PC-9 (cell line): ENCODE results near the gene ARRB1.

Source experiments
- CTCF ChIP-seq: fragments of 200-600 bp; sonication (generic); conservative IDR thresholded peaks from 2 replicates; pipeline ENCODE4 v1.6.1; 2017; ENCODE audit warnings: mixed run types, antibody characterized with exemption, mild to moderate bottlenecking, moderate library complexity
- EZH2 ChIP-seq: fragments of 200-600 bp; sonication (generic); IDR thresholded peaks from 2 replicates; pipeline ENCODE4 v1.8.0; 2017; ENCODE audit warnings: antibody characterized with exemption, low read depth

DNA sequence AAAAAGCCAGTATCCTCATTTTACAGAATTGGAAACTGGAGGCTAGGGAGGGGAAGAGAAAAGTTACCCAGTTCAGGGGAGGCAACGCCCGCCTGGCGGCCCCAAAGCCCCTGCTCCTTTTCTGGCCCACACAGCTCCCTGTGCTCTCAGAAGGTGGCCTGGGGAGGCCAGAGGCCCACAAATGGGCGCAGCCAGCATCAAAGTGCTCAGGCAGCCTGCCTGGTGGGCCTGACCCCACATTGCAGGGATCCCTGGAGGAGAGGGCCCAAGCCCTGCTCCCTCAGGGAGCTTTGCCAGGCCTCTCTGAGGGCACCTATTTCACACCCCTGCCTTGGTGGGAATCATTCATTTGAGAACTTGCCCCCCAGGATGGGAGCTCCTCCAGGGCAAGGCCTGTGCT lies 42.5 kb downstream of the ARRB1 start:
- TF ChIP-seq EZH2 (no peak), CTCF (no peak)
